T-cell (primary cell): ENCODE data around the gene SEC14L1. TPM values are rescaled to one million over a fixed set of nuclear protein-coding genes. Genes with fewer than 3 reads are reported as not detected.

ENCODE experiments used
- ATAC-seq, 4 experiments: fragments of 200-7000 bp in 3 of 4; fragments of 150-1000 bp in 1 of 4; cut with Tn5 transposase; replicated peaks in 1 of 4; 1 replicate in 3 of 4; 2 replicates in 1 of 4; pipeline ENCODE4 v1.10.0; 2021; ENCODE audit warnings: moderate library complexity in 3 of 4, mild to moderate bottlenecking in 2 of 4, moderate number of reproducible peaks in 1 of 4
- CTCF ChIA-PET, 2 donors: fragments of 300-600 bp; sonication (Branson Sonifier 250); formaldehyde crosslinking; loops; one replicate each; lab custom pipeline; 2022; ENCODE audit warnings: antibody characterized with exemption in 2 of 2; lab: Charles Lee
- POLR2A ChIA-PET, 2 donors: fragments of 300-600 bp; sonication (Branson Sonifier 250); formaldehyde crosslinking; loops; one replicate each; lab custom pipeline; 2022; ENCODE audit warnings: antibody characterized with exemption in 2 of 2; lab: Charles Lee
- DNase-seq, 35 experiments: peaks; one replicate each; pipeline versions ENCODE4 v3.0.0 to v3.0.0-alpha.2; 2013 to 2023
- H3K27ac ChIP-seq: one replicate; pipeline ENCODE4 v1.5.1; 2013; ENCODE audit warnings: low read length
- H3K27me3 ChIP-seq, 2 experiments: replicated peaks in 1 of 2; 1 replicate in 1 of 2; 2 replicates in 1 of 2; pipeline versions ENCODE4 v1.6.1 to v1.7.0; 2013; ENCODE audit warnings: low read length in 1 of 2, mixed read lengths in 1 of 2; ENCODE audit not compliant: control insufficient read depth in 2 of 2, insufficient read depth in 2 of 2; ENCODE audit errors: extremely low read depth in 1 of 2
- H3K36me3 ChIP-seq, 2 donors: 1 replicate in 1 of 2; 2 replicates in 1 of 2; pipeline versions ENCODE4 v1.6.1 to v1.7.0; 2013; ENCODE audit warnings: low read length in 1 of 2; ENCODE audit not compliant: control insufficient read depth in 2 of 2, insufficient read depth in 1 of 2; ENCODE audit errors: extremely low read depth in 1 of 2
- H3K4me1 ChIP-seq, 2 experiments: 1 replicate in 1 of 2; 2 replicates in 1 of 2; pipeline versions ENCODE4 v1.6.1 to v1.7.0; 2013; ENCODE audit warnings: low read length in 2 of 2, mixed read lengths in 1 of 2; ENCODE audit not compliant: insufficient read depth in 2 of 2, control insufficient read depth in 1 of 2; ENCODE audit errors: extremely low read depth in 1 of 2
- H3K4me3 ChIP-seq, 2 donors: 1 replicate in 1 of 2; 2 replicates in 1 of 2; pipeline versions ENCODE4 v1.5.1 to v1.7.0; 2013; ENCODE audit warnings: mild to moderate bottlenecking in 2 of 2, low read length in 1 of 2, moderate library complexity in 1 of 2; ENCODE audit not compliant: control insufficient read depth in 1 of 2; ENCODE audit errors: extremely low read depth in 1 of 2
- H3K9me3 ChIP-seq: 2 replicates; pipeline ENCODE4 v1.7.0; 2013
- H3K27ac Mint-ChIP-seq, 2 donors: one replicate each; pipeline ENCODE4 v1.8.0; 2020 to 2021; ENCODE audit warnings: mild to moderate bottlenecking in 2 of 2, mixed read lengths in 2 of 2
- H3K27me3 Mint-ChIP-seq, 2 donors: one replicate each; pipeline ENCODE4 v1.8.0; 2021 to 2022; ENCODE audit warnings: mixed read lengths in 2 of 2
- H3K36me3 Mint-ChIP-seq: one replicate; pipeline ENCODE4 v1.8.0; 2021; ENCODE audit warnings: mixed read lengths
- H3K4me1 Mint-ChIP-seq, 3 donors: one replicate each; pipeline ENCODE4 v1.8.0; 2020 to 2022; ENCODE audit warnings: mixed read lengths in 3 of 3, mild to moderate bottlenecking in 1 of 3
- H3K4me3 Mint-ChIP-seq, 3 donors: one replicate each; pipeline ENCODE4 v1.8.0; 2020 to 2022; ENCODE audit warnings: mild to moderate bottlenecking in 3 of 3, mixed read lengths in 3 of 3, moderate library complexity in 3 of 3
- H3K9me3 Mint-ChIP-seq, 3 donors: one replicate each; pipeline ENCODE4 v1.8.0; 2020 to 2022; ENCODE audit warnings: mixed read lengths in 3 of 3
- WGBS: methylation state at CpG from one replicate; pipeline ENCODE4 v1.1.5; 2013; ENCODE audit warnings: missing lambda C conversion rate; ENCODE audit not compliant: insufficient coverage; 5-methylcytosine and 5-hydroxymethylcytosine counted together
- total RNA-seq, 35 experiments: library from RNA in 6 of 35; stranded (reverse) in 6 of 35; fragments of 120-200 nt in 1 of 35; gene quantifications; one replicate each; pipeline versions ENCODE4 v1.2.1 to v1.2.4 and lab custom pipeline; 2013 to 2026

SEC14L1 gene
- total RNA-seq, 5 donors from 2014 or later (not counting 1 experiment from before 2014, with no cell fraction given) = 36.9 to 71.6 (median 46.2) TPM

DNA sequence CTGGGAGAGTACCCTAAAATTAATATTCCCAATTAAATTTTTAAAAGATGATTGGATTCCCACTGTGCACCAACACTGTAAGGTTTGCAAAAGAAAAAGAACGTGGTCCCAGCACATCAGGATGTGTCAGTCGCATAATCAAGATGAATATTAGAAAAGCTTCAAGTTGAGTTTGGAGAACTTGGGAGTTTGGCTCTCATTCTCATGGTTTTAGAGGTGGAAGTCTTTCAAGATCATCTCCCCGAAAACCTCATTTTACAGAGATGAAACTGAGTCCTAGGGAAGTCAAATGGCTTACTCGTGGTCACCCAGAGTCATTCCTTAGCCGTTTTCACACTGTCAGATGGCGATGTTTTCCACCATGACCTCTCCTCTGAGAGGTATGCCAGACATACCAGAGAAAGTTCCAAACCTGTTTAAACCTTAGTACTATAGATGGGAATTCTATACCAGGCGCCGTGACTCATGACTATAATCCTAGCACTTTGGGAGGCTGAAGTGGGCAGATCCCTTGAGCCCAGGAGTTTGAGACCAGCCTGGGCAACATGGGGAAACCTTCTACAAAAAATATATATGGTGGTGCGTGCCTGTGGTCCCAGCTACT lies 1.2 kb downstream of the SEC14L1 start:
- Mint-ChIP-seq H3K36me3 (peaks cover 29% of the 10 kb centered on the region), H3K27me3 (no peaks in the 10 kb centered on the region), H3K4me3 (peak overlapping the region; percentile 85 to 89 (median 86)), H3K27ac (peak overlapping the region; percentile 83 to 89), H3K9me3 (peaks cover 0 to 12% (median 5%) of the 10 kb centered on the region in 3 donors), H3K4me1 (peaks cover 56 to 69% (median 64%) of the 10 kb centered on the region in 3 donors)
- Histone ChIP-seq H3K27me3 (no peaks in the 10 kb centered on the region), H3K9me3 (no peaks in the 10 kb centered on the region), H3K27ac (no peak overlapping the region), H3K4me3 (peak overlapping the region; percentile 50 to 87), H3K36me3 (peaks cover 0 to 19% of the 10 kb centered on the region in 2 donors), H3K4me1 (peaks cover 9 to 44% of the 10 kb centered on the region in 2 experiments)
- no peak for ATAC-seq
- 76% methylated on average over 5 of the region's 9 CpGs for WGBS
- POLR2A ChIA-PET = interaction anchor here (0.6 to 0.7 kb wide), 2 partner anchors 282 to 1173 kb away, joined by 13 to 19 read pairs; no protein-coding TSS in a partner anchor
- CTCF ChIA-PET = interaction anchor here (0.7 to 2.5 kb wide), 5 partner anchors 13 to 595 kb away, joined by 3 to 22 read pairs (median 7); no protein-coding TSS in a partner anchor
- DNase-seq = no peak

DNA sequence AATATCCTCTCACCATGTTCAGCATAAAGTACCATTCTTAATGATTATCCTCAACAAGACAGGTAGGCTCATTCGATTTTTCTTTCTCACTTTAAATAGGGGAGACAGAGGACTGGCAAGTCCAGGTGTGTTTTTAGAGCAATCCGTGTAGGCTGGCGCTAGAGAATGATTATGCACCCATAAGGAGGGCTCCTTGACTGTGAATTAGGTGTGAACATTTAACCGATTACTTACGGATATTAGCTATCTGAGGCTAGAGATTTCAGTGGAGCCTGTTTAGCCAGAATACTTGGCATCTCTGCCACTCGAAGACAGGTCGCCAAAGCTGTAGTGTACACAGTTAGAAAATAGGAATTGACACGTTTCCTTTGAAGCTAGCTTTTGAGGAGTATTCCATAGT lies 1.9 kb downstream of the SEC14L1 start:
- CTCF ChIA-PET = interaction anchor here (0.6 to 0.7 kb wide), 2 partner anchors 18 to 596 kb away, joined by 3 read pairs; no protein-coding TSS in a partner anchor
- ATAC-seq = no peak
- no peak overlapping the region for H3K27ac ChIP-seq
- Mint-ChIP-seq H3K27me3 (no peaks in the 10 kb centered on the region), H3K27ac (peak overlapping the region; percentile 30 to 44), H3K36me3 (peaks cover 36% of the 10 kb centered on the region), H3K4me3 (peak overlapping the region; percentile 85 to 89 (median 86)), H3K4me1 (peaks cover 60 to 70% (median 68%) of the 10 kb centered on the region in 3 donors), H3K9me3 (peaks cover 0 to 5% (median 4%) of the 10 kb centered on the region in 3 donors)
- no peaks in the 10 kb centered on the region for H3K9me3 ChIP-seq
- H3K27me3 ChIP-seq = no peaks in the 10 kb centered on the region
- no peak overlapping the region for H3K4me3 ChIP-seq
- 99% methylated on average over 6 of the region's 8 CpGs for WGBS
- peaks cover 9 to 43% of the 10 kb centered on the region in 2 experiments for H3K4me1 ChIP-seq
- no peak for DNase-seq
- peaks cover under 1 to 24% of the 10 kb centered on the region in 2 donors for H3K36me3 ChIP-seq
- POLR2A ChIA-PET = interaction anchor here in 1 of 2 donors (0.5 to 0.6 kb wide), 2 partner anchors 33 to 137 kb away, joined by 6 to 7 read pairs; no protein-coding TSS in a partner anchor

DNA sequence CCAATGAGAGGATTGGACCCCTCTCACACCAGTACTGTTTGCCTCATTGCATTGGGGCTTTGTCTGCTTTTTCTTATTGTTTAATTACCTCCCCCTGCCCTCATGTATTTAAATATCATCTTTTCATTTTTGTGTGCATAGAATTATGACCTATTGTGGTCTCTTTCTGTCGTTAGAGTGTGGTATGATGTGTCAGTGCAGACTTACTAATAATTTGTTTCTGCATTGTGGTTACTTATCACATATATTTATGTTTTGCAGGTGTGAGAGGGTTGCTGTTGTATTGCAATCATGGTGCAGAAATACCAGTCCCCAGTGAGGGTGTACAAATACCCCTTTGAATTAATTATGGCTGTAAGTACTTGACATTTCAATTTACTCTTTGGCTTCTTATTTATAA lies 2.5 kb downstream of the SEC14L1 start:
- Histone ChIP-seq H3K4me1 (peaks cover 9 to 37% of the 10 kb centered on the region in 2 experiments), H3K9me3 (no peaks in the 10 kb centered on the region), H3K36me3 (peaks cover 3 to 30% of the 10 kb centered on the region in 2 donors), H3K4me3 (no peak overlapping the region), H3K27ac (no peak overlapping the region), H3K27me3 (no peaks in the 10 kb centered on the region)
- ATAC-seq (no peak), DNase-seq (no peak)
- no peaks in the 10 kb centered on the region for H3K27me3 Mint-ChIP-seq
- H3K27ac Mint-ChIP-seq = peak overlapping the region in 1 of 2 donors; percentile 76
- H3K4me1 Mint-ChIP-seq = peaks cover 56 to 67% (median 63%) of the 10 kb centered on the region in 3 donors
- H3K4me3 Mint-ChIP-seq = peak overlapping the region; percentile 14 to 86 (median 26)
- ChIA-PET CTCF (no interaction called here), POLR2A (interaction anchor here in 1 of 2 donors (0.5 kb wide), 1 partner anchor 138 kb away, joined by 7 read pairs; no protein-coding TSS in a partner anchor)
- no peaks in the 10 kb centered on the region for H3K9me3 Mint-ChIP-seq
- peaks cover 37% of the 10 kb centered on the region for H3K36me3 Mint-ChIP-seq
- no CpG with 5 or more reads among the region's 1 CpG for WGBS

DNA sequence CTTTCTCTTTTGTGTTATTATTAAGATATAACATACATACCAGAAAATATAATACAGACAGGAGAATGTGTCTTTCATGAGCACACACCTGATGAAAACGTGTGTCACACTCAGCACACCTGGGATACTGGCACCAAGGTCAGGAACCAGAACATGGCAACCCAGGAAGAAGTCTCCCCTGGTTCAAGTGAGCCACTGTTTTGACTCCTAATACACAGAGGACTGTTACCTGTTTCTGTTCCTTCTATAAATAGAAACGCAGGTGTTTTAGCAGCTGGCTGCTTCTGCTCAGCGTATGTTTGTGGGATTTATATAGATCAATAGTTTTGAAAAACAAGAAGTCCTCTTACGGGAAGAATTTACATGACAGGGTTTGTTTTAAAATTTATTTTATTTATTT lies 3.5 kb downstream of the SEC14L1 start:
- no peak for ATAC-seq

DNA sequence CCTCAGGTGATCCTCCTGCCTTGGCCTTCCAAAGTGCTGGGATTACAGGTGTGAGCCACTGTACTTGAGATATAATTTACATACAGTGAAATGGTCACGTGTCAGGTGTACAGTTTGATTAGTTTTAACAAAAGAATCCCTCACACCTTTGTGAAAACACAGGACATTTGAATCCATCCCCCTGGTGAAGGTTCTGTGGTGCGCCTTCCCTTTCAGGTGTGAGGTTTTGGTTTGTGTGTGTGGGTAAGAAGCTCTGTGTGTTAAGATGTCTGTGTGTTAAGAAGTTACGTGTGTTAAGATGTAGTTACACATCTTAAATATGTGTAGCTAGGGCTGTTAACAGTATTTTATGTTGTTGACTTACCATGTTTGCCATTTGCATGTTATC lies 4.4 kb downstream of the SEC14L1 start:
- H3K4me1 Mint-ChIP-seq = peaks cover 57 to 70% (median 67%) of the 10 kb centered on the region in 3 donors

More for the DNA sequence above, 3.5 kb downstream of the SEC14L1 start:
- H3K4me3 ChIP-seq = no peak overlapping the region
- Mint-ChIP-seq H3K4me1 (peaks cover 60 to 72% (median 69%) of the 10 kb centered on the region in 3 donors), H3K4me3 (no peak overlapping the region), H3K27me3 (no peaks in the 10 kb centered on the region), H3K27ac (peak overlapping the region; percentile 39 to 76), H3K9me3 (no peaks in the 10 kb centered on the region), H3K36me3 (peaks cover 47% of the 10 kb centered on the region)
- no peaks in the 10 kb centered on the region for H3K9me3 ChIP-seq
- no peak overlapping the region for H3K27ac ChIP-seq
- WGBS = 80% methylated on average over 1 of the region's 4 CpGs
- peaks cover 9 to 31% of the 10 kb centered on the region in 2 experiments for H3K4me1 ChIP-seq
- CTCF ChIA-PET = no interaction called here
- no peak for DNase-seq
- H3K27me3 ChIP-seq = no peaks in the 10 kb centered on the region
- peaks cover 3 to 39% of the 10 kb centered on the region in 2 donors for H3K36me3 ChIP-seq
- POLR2A ChIA-PET = no interaction called here

DNA sequence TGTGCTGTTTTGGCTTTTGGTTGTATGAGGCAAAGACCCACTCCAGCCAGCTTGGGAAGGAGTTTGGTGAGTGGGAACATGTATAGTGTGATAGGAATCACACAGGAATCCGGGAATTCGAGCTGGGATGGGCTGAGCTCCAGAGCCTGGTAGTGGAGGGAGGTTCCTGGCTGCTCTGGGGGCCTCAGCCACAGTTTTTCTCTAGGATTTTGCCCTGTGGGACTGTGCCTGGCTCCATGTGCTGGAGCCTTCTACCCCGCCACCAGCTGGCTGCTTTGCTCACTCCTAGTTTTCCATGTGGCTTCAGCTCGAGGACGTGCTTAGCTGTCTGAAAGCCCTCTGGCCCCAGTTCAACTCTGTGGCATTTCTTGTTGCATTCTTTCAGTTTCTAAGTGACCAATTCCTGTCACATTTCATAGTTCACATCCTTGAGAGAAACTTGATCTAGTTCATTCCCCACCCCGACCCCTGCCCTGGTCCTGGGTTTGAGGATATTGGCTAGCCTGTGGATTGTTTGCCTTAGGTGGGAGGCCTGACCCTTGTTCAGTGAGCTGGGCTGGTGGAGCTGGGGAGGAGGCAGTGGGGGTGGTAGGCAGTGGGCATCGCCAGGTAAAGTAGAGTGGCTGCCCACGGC lies 5.0 kb downstream of the SEC14L1 start:
- Histone ChIP-seq H3K27me3 (no peaks in the 10 kb centered on the region), H3K4me1 (peaks cover 5 to 20% of the 10 kb centered on the region in 2 experiments), H3K27ac (no peak overlapping the region), H3K4me3 (no peak overlapping the region), H3K9me3 (no peaks in the 10 kb centered on the region), H3K36me3 (peaks cover 7 to 44% of the 10 kb centered on the region in 2 donors)
- ChIA-PET POLR2A (interaction anchor here in 1 of 2 donors (0.6 kb wide), 1 partner anchor 418 kb away, joined by 3 read pairs; no protein-coding TSS in a partner anchor), CTCF (interaction anchor here in 1 of 2 donors (1.3 kb wide), 1 partner anchor 13 kb away, joined by 5 read pairs; no protein-coding TSS in a partner anchor)
- DNase-seq = no peak
- peaks cover 62 to 75% (median 72%) of the 10 kb centered on the region in 3 donors for H3K4me1 Mint-ChIP-seq
- peaks cover 56% of the 10 kb centered on the region for H3K36me3 Mint-ChIP-seq
- H3K4me3 Mint-ChIP-seq = no peak overlapping the region
- ATAC-seq = no peak
- H3K27ac Mint-ChIP-seq = peak overlapping the region; percentile 57 to 64
- H3K27me3 Mint-ChIP-seq = no peaks in the 10 kb centered on the region
- WGBS = 81% methylated on average over 7 of the region's 8 CpGs
- H3K9me3 Mint-ChIP-seq = no peaks in the 10 kb centered on the region

More for the DNA sequence above, 4.4 kb downstream of the SEC14L1 start:
- H3K9me3 Mint-ChIP-seq = no peaks in the 10 kb centered on the region
- H3K4me1 ChIP-seq = peaks cover 5 to 21% of the 10 kb centered on the region in 2 experiments
- ATAC-seq = no peak
- H3K27me3 ChIP-seq = no peaks in the 10 kb centered on the region
- H3K27me3 Mint-ChIP-seq = no peaks in the 10 kb centered on the region
- H3K4me3 Mint-ChIP-seq = no peak overlapping the region
- CTCF ChIA-PET = interaction anchor here in 1 of 2 donors (1.3 kb wide), 1 partner anchor 14 kb away, joined by 5 read pairs; no protein-coding TSS in a partner anchor
- no peak overlapping the region for H3K27ac ChIP-seq
- 25% methylated on average over 1 of the region's 3 CpGs for WGBS
- peak overlapping the region in 1 of 2 donors; percentile 57 for H3K27ac Mint-ChIP-seq
- no peak for DNase-seq
- peaks cover 3 to 44% of the 10 kb centered on the region in 2 donors for H3K36me3 ChIP-seq
- H3K9me3 ChIP-seq = no peaks in the 10 kb centered on the region
- H3K4me3 ChIP-seq = no peak overlapping the region
- H3K36me3 Mint-ChIP-seq = peaks cover 51% of the 10 kb centered on the region
- POLR2A ChIA-PET = interaction anchor here in 1 of 2 donors (0.6 kb wide), 1 partner anchor 26 kb away, joined by 6 read pairs; no protein-coding TSS in a partner anchor
